ENCODE measurements around the gene EGFL7. TPM values are rescaled to one million over a fixed set of nuclear protein-coding genes. Genes with fewer than 3 reads are reported as not detected.

The EGFL7 gene
- total RNA-seq, 1 donor from 2014 or later: 500 TPM

DNA sequence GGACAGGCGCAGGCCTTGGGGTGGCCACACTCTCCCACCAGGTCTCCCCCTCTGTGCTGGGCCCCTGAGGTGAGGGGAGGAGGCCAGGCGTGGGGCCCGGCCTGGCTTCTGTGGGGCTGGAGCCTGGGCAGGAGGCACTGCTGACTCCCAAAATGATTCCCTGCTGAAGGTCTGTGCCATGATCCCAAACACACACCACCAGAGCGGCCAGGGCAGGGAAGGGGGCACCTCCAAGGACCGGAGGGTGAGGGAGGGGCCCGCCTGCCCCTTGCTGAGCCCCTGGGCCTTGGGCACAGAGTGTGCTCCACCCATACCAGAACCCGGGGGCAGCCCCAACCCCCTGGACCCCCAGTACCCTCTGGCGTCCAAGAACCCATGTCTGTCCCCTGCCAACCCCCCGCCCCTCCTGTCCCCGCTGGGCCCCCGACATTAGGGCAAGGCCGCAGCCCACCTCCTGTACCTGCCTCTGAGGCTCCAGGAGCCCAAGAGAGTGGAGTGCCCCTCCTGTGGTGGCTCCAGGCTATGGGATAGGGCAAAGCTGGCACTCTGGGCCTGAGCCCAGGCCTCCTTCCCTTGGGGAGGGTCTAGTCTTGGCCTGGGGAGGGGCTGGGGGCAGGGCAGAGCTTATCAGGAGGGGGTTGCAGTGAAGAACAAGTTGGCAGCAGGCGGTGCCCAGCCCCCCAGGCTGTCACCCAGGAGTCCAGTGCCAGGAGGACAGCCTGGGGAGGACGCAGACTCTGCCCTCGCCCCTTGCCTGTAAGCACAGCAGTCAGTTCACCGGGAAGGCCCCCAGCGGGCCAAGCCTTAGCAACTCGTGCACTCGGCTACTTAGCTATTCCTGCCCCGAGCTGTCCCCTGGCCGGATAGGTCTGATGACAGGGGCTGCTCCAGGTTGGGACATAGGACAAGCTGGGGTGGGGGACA is 2.6 kb upstream of the EGFL7 start:
- DNase-seq (ENCODE audit: low read depth, low spot score): no peak

DNA sequence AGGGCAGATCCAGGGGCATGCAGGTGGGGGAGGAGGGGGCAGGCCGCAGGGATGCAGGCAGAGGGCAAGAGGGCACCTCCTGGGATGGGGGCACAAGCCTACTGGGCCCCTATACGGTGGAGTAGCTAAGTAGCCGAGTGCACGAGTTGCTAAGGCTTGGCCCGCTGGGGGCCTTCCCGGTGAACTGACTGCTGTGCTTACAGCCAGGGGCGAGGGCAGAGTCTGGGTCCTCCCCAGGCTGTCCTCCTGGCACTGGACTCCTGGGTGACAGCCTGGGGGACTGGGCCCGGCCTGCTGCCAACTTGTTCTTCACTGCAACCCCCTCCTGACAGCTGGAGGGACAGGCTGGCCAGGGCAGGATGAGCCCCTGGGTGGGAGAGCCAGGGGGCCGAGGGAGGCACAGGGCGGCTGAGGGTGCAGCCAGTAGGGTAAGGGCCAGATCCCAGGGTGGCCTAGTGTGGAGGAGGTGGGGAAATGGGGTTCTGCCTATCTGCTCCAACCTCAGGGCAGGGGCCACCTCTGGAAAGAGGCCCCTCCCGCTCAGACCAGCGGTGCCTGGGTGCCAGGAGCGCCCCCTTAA is 1.7 kb upstream of the EGFL7 start:
- no peak for DNase-seq (ENCODE audit: low read depth, low spot score)

- no peak for DNase-seq (ENCODE audit: low read depth, low spot score)
Measured at GRCh38 chr9:136661641-136662325, 933 bp upstream of the EGFL7 start.

GRCh38 chr9:136662326-136662655 is 425 bp upstream of the EGFL7 start:
- no peak for DNase-seq (ENCODE audit: low read depth, low spot score)

GRCh38 chr9:136664000-136664915 is 1.5 kb downstream of the EGFL7 start:
- no peak for DNase-seq (ENCODE audit: low read depth, low spot score)

GRCh38 chr9:136665111-136665703 is 2.5 kb downstream of the EGFL7 start:
- no peak for DNase-seq (ENCODE audit: low read depth, low spot score)

DNA sequence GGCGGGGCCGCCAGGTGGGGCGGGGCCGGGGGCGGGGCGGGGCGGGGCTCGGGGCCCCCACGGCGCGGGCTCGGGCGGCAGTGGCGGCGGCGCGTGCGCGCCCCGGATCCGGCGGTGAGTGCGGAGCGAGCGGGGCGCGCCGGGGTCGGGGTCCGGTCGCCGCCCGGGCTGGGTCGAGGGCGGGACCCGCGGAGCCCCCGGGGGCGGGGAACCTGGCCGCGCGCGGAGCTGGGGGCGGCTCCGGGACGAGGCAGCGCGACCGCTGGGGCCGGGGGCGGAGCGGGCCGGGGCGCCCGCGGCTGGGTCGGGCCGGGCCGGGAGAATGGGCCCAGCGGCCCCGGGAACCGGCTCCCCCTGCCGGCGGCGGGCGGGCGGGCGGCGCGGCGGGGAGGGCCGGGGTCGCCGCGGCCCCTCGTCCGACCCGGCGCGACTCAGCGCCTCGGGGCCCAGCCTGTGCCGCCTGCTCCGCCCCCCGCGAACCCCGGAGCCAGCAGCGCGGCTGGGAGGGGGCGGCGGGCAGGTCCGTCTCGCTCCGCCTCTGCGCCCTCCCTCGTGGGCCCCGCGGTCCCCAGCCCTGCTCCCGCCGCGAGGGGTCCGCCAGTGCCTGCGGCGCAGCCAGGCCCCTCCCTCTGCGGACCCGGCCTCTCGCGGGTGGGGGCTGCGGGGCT is 3.1 kb downstream of the EGFL7 start:
- DNase-seq (ENCODE audit: low read depth, low spot score): no peak

DNA sequence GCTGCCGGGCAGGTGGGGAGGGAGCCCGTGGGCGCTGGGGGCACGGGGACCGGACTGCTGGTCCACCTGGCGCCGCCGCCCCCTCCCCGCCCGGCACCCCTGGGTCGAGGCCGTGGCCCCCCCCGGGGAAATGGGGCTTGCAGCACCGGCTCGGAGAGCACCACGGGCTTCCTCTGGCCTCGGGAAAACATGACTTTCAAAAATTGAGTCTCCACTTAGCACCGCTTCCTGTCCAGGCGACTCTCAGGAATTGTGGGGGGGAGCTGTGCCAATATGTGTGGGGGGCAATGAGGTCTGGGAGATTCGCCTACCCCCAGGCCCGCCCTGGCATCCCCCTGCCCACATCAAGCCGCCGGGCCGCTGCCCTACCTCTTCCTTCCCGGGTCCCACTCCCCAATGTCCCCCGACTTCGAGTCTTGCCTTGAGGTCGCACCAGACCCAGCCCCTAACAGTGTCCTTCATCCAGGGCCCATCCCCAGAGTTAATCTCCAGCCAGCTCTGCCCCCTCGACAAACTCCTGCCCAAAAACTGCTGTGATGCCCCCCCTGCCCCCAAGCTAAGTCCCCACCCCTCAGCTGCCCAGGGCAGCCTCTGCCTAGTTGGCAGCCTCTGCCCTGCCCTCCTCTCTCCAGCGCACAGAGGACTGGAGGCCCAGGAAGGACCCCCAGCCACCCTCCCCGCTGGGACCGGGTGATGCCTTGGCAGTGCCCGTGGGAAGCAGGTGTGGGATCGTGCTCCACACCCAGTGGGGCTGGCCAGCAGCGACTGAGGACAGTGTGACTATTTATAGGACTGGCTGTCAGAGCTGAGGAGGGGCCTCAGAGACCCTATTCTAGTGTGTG is 3.9 kb downstream of the EGFL7 start:
- no peak for DNase-seq (ENCODE audit: low read depth, low spot score)

DNA sequence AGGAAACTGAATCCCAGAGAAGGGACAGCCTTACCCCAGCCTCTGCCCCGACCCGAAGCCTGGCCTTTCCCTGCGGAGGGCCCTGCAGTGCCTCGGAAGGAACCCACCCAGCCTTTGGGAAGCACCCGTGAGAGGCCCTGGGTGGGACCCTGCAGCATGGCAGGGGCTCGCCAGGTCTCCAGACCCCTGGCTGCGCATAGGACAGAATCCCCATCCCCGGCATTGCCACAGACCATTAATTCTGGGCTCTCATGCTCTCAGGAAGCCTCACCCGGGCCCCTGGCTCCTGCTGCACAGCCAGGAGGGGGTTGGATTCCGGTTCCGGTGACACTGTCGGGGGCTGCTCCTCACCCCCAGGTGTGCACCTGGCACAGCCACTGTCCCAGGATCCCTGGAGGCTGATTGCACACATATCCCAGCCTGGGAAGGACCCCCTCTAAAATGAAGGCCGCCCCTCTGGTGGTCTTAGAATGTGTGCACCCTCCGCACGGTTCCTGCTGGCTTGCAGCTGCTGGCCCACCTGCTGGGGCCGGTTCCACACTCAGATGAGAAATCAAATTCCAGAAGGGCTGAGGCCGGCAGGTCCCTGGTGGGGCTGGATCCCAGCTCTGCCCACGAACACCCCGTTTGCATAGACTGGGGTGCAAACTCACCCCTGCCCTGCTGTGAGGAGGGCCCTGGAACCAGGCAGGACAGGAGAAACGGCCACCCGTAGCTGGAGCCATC is 4.7 kb downstream of the EGFL7 start:
- no peak for DNase-seq (ENCODE audit: low read depth, low spot score)

DNA sequence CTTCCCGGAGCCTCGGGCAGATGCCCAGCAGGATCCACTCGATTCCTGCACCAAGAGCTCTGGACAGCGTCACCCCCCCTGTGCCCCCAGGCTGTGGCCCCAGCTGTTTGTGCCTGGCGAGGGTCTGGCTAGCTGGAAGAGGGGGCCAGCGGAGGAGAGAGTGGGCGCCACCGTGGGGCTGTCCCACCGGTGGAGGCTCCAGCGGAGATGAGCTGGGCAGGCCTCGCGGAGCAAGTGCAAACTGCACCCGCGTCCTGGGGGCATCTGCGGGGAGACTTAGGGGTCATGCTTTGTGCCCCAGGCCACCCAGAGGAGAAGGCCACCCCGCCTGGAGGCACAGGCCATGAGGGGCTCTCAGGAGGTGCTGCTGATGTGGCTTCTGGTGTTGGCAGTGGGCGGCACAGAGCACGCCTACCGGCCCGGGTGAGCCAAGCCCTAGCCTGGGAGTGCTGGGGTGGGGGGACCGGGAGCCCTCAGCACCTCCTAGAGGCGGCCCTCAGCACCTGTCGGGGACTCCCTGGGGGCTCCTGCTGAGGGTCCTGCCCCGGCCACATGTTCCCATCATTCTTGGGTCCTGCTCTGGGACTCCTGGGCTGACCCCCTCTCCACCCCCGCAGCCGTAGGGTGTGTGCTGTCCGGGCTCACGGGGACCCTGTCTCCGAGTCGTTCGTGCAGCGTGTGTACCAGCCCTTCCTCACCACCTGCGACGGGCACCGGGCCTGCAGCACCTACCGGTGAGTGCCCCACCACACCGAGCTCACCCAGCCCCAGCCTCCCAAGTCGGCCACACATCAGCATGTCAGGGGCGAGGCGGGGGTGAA is 5.4 kb downstream of the EGFL7 start:
- DNase-seq (ENCODE audit: low read depth, low spot score): no peak

DNA sequence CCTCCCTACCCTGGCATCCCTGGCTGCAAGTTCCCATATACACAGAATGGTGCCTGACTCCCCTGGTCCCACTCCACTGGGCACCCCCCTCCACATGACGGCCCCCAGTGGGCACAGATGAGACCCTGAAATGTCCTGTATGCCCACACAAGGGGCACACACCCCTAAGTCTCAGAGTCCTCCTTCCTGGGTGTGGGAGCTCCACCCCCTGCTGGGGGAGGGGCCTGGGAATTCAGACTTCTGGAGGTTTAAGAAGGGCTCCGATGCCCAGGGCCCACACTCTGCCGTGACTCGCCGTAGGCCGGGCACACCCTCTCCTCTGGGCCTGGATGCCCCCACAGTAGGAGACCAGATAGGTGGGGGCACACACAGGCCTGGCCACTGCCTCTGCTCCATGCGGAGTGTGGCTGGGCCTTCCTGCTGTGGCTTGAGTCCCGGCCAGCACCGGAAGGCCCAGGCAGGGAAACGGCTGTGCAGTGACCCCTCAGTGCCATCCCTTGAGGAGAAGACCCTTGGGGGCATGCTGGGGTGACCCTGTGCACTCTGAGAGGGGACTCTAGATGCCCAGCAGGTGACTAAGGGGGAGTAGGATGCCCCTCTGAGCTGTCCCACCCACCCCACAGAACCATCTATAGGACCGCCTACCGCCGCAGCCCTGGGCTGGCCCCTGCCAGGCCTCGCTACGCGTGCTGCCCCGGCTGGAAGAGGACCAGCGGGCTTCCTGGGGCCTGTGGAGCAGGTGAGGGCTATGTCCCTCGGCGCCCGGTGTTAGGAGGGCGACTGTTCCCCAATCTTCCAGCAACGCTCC is 6.5 kb downstream of the EGFL7 start:
- no peak for DNase-seq (ENCODE audit: low read depth, low spot score)

GRCh38 chr9:136669791-136670464 is 7.2 kb downstream of the EGFL7 start:
- DNase-seq (ENCODE audit: low read depth, low spot score): no peak

DNA sequence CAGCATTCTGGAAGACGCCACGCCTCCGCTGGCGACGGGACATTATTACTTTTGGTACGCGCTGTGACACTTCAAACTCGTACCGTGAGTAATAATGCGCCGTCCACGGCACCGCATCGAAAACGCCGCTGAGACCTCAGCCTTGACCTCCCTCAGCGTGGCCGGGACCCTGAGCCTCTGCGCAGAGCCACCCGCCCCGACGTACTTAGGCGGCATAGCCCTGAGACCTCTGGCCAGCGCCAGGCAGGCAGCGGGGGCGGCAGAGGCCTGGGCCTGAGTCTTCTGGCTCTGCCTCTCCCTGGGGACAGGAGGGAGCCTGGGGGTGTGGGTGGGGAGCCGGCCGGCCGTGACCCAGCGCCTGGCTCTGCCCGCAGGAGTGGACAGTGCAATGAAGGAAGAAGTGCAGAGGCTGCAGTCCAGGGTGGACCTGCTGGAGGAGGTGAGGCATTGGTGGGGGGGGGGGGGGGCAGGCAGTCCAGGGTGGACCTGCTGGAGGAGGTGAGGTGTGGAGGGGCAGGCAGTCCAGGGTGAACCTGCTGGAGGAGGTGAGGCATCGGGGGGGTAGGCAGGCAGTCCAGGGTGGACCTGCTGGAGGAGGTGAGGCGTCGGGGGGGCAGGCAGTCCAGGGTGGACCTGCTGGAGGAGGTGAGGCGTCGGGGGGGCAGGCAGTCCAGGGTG is 8.0 kb downstream of the EGFL7 start:
- DNase-seq (ENCODE audit: low read depth, low spot score): no peak

GRCh38 chr9:136671254-136671614 is 8.5 kb downstream of the EGFL7 start:
- DNase-seq (ENCODE audit: low read depth, low spot score): no peak

DNA sequence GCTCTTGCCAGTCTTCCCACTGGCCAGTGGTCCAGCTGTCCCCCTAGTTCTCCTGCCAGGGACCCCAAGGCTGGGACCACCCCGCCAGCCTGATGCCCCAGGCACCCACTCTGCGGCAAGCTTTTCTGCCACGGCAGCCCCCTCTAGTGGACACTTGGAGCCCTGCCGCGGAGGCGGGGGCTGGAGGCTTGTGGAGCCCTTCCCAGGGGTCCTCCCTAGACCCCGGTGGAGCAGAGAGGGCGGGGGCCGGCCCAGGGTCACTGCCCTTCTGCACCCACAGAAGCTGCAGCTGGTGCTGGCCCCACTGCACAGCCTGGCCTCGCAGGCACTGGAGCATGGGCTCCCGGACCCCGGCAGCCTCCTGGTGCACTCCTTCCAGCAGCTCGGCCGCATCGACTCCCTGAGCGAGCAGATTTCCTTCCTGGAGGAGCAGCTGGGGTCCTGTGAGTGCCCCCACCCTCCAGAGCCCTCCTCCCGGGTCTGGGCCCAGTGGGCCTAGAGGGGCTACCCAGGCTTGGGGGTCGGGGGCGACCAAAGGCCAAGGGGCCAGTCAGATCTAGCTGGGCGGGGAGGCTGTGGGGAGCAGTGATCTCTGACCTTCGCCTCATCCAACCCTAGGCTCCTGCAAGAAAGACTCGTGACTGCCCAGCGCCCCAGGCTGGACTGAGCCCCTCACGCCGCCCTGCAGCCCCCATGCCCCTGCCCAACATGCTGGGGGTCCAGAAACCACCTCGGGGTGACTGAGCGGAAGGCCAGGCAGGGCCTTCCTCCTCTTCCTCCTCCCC is 9.1 kb downstream of the EGFL7 start:
- DNase-seq (ENCODE audit: low read depth, low spot score): no peak
